ACC112 (cell line): ENCODE results near the gene ETV4.

ENCODE experiments used
- H2AFZ ChIP-seq: fragments of 200-600 bp; sonication (generic); one replicate; pipeline ENCODE4 v1.6.0; 2017; ENCODE audit warnings: antibody characterized with exemption, low read length; ENCODE audit not compliant: unreplicated experiment
- H3K27ac ChIP-seq: fragments of 200-600 bp; sonication (generic); 2 replicates; pipeline ENCODE4 v1.5.1; 2014; ENCODE audit warnings: low read depth, mild to moderate bottlenecking, antibody characterized with exemption, low read length, moderate library complexity
- H3K27me3 ChIP-seq: fragments of 200-600 bp; sonication (generic); 2 replicates; pipeline ENCODE4 v1.6.1; 2014; ENCODE audit warnings: mild to moderate bottlenecking, antibody characterized with exemption, low read length, moderate library complexity, mixed read lengths; ENCODE audit not compliant: insufficient read depth
- H3K36me3 ChIP-seq: fragments of 200-600 bp; sonication (generic); 2 replicates; pipeline ENCODE4 v1.6.1; 2016; ENCODE audit warnings: mild to moderate bottlenecking, antibody characterized with exemption, low read length, moderate library complexity, mixed read lengths; ENCODE audit not compliant: insufficient read depth
- H3K4me1 ChIP-seq: fragments of 200-600 bp; sonication (generic); one replicate; pipeline ENCODE4 v1.6.1; 2016; ENCODE audit warnings: low read length, mixed read lengths; ENCODE audit not compliant: insufficient read depth, unreplicated experiment, control insufficient read depth
- H3K4me3 ChIP-seq: fragments of 200-600 bp; sonication (generic); 2 replicates; pipeline ENCODE4 v1.5.1; 2014; ENCODE audit warnings: mild to moderate bottlenecking, low read depth, low read length
- H3K79me2 ChIP-seq: fragments of 200-600 bp; sonication (generic); one replicate; pipeline ENCODE4 v1.6.0; 2016; ENCODE audit warnings: low read length; ENCODE audit not compliant: control insufficient read depth, unreplicated experiment, insufficient read depth

ETV4 gene

GRCh38 chr17:43581130-43581529 is 35.0 kb upstream of the ETV4 start:
- H3K36me3 ChIP-seq = no peaks in the 10 kb centered on the region
- no peak overlapping the region for H3K4me3 ChIP-seq
- H3K27me3 ChIP-seq = no peaks in the 10 kb centered on the region
- peaks cover 33% of the 10 kb centered on the region for H3K4me1 ChIP-seq
- H3K79me2 ChIP-seq = no peaks in the 10 kb centered on the region
- H3K27ac ChIP-seq = no peak overlapping the region
- no peak overlapping the region for H2AFZ ChIP-seq

GRCh38 chr17:43579566-43580140 is 33.5 kb upstream of the ETV4 start:
- Histone ChIP-seq H2AFZ (no peak overlapping the region), H3K79me2 (no peaks in the 10 kb centered on the region), H3K27me3 (no peaks in the 10 kb centered on the region), H3K4me1 (peaks cover 31% of the 10 kb centered on the region), H3K4me3 (no peak overlapping the region), H3K36me3 (no peaks in the 10 kb centered on the region), H3K27ac (peak overlapping the region; percentile 64; the same call in 1 of the 2 replicates)

- no peaks in the 10 kb centered on the region for H3K27me3 ChIP-seq
- no peak overlapping the region for H2AFZ ChIP-seq
- peaks cover 28% of the 10 kb centered on the region for H3K4me1 ChIP-seq
- no peak overlapping the region for H3K4me3 ChIP-seq
- no peaks in the 10 kb centered on the region for H3K36me3 ChIP-seq
- H3K79me2 ChIP-seq = no peaks in the 10 kb centered on the region
- peak overlapping the region; percentile 64; the same call in 1 of the 2 replicates for H3K27ac ChIP-seq
These were observed 32.8 kb upstream of the ETV4 start for GRCh38 chr17:43578699-43579565.

GRCh38 chr17:43578404-43578698 is 32.2 kb upstream of the ETV4 start:
- Histone ChIP-seq H3K27me3 (no peaks in the 10 kb centered on the region), H3K27ac (peak overlapping the region; percentile 64; the same call in 1 of the 2 replicates), H2AFZ (no peak overlapping the region), H3K36me3 (no peaks in the 10 kb centered on the region), H3K4me3 (no peak overlapping the region), H3K79me2 (no peaks in the 10 kb centered on the region), H3K4me1 (peaks cover 28% of the 10 kb centered on the region)

GRCh38 chr17:43577664-43578403 is 31.7 kb upstream of the ETV4 start:
- Histone ChIP-seq H2AFZ (no peak overlapping the region), H3K4me1 (peaks cover 28% of the 10 kb centered on the region), H3K27ac (peak overlapping the region; percentile 64; the same call in 1 of the 2 replicates), H3K4me3 (no peak overlapping the region), H3K79me2 (no peaks in the 10 kb centered on the region), H3K27me3 (no peaks in the 10 kb centered on the region), H3K36me3 (no peaks in the 10 kb centered on the region)

GRCh38 chr17:43576563-43577229 is 30.6 kb upstream of the ETV4 start:
- H3K27ac ChIP-seq = no peak overlapping the region
- peaks cover 28% of the 10 kb centered on the region for H3K4me1 ChIP-seq
- H3K79me2 ChIP-seq = no peaks in the 10 kb centered on the region
- H3K27me3 ChIP-seq = no peaks in the 10 kb centered on the region
- H3K36me3 ChIP-seq = no peaks in the 10 kb centered on the region
- no peak overlapping the region for H3K4me3 ChIP-seq
- no peak overlapping the region for H2AFZ ChIP-seq

- Histone ChIP-seq H3K27me3 (no peaks in the 10 kb centered on the region), H3K79me2 (no peaks in the 10 kb centered on the region), H2AFZ (no peak overlapping the region), H3K27ac (no peak overlapping the region), H3K4me1 (peaks cover 34% of the 10 kb centered on the region), H3K36me3 (no peaks in the 10 kb centered on the region), H3K4me3 (no peak overlapping the region)
These were observed 28.9 kb upstream of the ETV4 start for GRCh38 chr17:43574896-43575525.

GRCh38 chr17:43574348-43574747 is 28.2 kb upstream of the ETV4 start:
- no peak overlapping the region for H3K4me3 ChIP-seq
- H3K36me3 ChIP-seq = no peaks in the 10 kb centered on the region
- H3K4me1 ChIP-seq = peaks cover 34% of the 10 kb centered on the region
- no peak overlapping the region for H3K27ac ChIP-seq
- H3K27me3 ChIP-seq = no peaks in the 10 kb centered on the region
- no peaks in the 10 kb centered on the region for H3K79me2 ChIP-seq
- H2AFZ ChIP-seq = no peak overlapping the region

GRCh38 chr17:43573579-43574321 is 27.6 kb upstream of the ETV4 start:
- no peak overlapping the region for H3K27ac ChIP-seq
- H3K27me3 ChIP-seq = no peaks in the 10 kb centered on the region

More at GRCh38 chr17:43573579-43574321, 27.6 kb upstream of the ETV4 start:
- H3K79me2 ChIP-seq = no peaks in the 10 kb centered on the region
- H3K4me1 ChIP-seq = peaks cover 28% of the 10 kb centered on the region
- no peak overlapping the region for H3K4me3 ChIP-seq
- no peaks in the 10 kb centered on the region for H3K36me3 ChIP-seq
- no peak overlapping the region for H2AFZ ChIP-seq
